ENCODE data around the gene GABPB2. TPM values are rescaled to one million over a fixed set of nuclear protein-coding genes. Genes with fewer than 3 reads are reported as not detected.

The GABPB2 gene
- total and polyA plus RNA-seq, 2 experiments from 2014 or later, result 0.98 to 12.9 TPM

DNA sequence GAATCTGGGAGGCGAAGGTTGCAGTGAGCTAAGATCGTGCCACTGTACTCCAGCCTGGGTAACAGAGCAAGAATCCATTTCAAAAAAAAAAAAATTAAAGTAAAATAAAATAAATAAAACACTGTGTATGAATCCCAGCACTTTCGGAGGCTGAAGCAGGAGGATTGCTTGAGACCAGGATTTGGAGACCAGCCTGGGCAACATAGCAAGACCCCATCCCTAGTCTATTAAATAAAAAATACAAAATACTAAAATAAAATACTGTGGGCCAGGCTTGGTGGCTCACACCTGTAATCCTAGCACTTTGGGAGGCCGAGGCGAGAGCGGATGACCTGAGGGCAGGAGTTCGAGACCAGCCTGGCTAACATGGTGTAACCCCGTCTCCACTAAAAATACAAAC is 38.4 kb upstream of the GABPB2 start:
- H3K79me2 ChIP-seq, result no peaks in the 10 kb centered on the region
- DNase-seq (ENCODE audit: low spot score), result no peak
- H2AFZ ChIP-seq, result no peak overlapping the region
- H3K9me2 ChIP-seq (replicated peaks; ENCODE audit: insufficient read depth), result no peaks in the 10 kb centered on the region
- H3K4me2 ChIP-seq, result no peak overlapping the region
- H3K27me3 ChIP-seq, result no peaks in the 10 kb centered on the region
- no peaks in the 10 kb centered on the region for H4K20me1 ChIP-seq (ENCODE audit: insufficient read depth, poor library complexity, severe bottlenecking)
- TF ChIP-seq EZH2 (IDR thresholded peaks at IDR 0.05; ENCODE audit: borderline replicate concordance) (no peak), EZH2phosphoT487 (IDR thresholded peaks at IDR 0.05; ENCODE audit: low read depth, severe bottlenecking, unreplicated experiment) (no peak)
- TF ChIP-seq, protein P1, sequence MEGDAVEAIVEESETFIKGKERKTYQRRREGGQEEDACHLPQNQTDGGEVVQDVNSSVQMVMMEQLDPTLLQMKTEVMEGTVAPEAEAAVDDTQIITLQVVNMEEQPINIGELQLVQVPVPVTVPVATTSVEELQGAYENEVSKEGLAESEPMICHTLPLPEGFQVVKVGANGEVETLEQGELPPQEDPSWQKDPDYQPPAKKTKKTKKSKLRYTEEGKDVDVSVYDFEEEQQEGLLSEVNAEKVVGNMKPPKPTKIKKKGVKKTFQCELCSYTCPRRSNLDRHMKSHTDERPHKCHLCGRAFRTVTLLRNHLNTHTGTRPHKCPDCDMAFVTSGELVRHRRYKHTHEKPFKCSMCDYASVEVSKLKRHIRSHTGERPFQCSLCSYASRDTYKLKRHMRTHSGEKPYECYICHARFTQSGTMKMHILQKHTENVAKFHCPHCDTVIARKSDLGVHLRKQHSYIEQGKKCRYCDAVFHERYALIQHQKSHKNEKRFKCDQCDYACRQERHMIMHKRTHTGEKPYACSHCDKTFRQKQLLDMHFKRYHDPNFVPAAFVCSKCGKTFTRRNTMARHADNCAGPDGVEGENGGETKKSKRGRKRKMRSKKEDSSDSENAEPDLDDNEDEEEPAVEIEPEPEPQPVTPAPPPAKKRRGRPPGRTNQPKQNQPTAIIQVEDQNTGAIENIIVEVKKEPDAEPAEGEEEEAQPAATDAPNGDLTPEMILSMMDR (IDR thresholded peaks at IDR 0.05; ENCODE audit: poor library complexity), result no peak
- no peak overlapping the region for H3K4me3 ChIP-seq
- WGBS (ENCODE audit: low lambda C conversion rate, missing lambda C conversion rate), result 95% methylated on average over 8 of the region's 8 CpGs
- H3K9me3 ChIP-seq (ENCODE audit: low read depth), result no peaks in the 10 kb centered on the region
- H3K36me3 ChIP-seq (replicated peaks; ENCODE audit: insufficient read depth, low read depth), result no peaks in the 10 kb centered on the region
- no peaks in the 10 kb centered on the region for H3K4me1 ChIP-seq (ENCODE audit: insufficient read depth)
- no peak overlapping the region for H3K27ac ChIP-seq

DNA sequence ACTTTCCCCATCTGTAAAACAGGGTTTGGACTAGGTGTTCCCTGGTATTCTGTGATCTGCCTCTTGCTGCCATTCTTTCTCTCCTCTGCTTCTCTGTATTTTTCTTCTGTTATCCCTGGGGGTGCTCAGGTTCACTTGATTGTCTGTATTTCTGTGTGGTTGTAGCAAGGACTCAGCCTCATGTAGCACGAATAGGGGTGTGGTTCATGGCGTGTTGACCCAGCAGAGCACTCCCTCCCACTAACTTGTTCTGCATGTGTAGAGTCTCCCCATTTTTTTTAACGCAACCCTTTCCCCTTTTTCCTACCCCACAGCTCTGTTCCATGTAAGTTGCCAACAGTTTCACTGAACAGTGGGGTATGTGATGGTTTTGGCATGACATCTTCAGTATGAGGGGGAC is 35.4 kb upstream of the GABPB2 start:
- Histone ChIP-seq H3K79me2 (no peaks in the 10 kb centered on the region), H3K4me2 (no peak overlapping the region), H3K4me1 (ENCODE audit: insufficient read depth) (no peaks in the 10 kb centered on the region), H3K4me3 (no peak overlapping the region), H3K9me2 (replicated peaks; ENCODE audit: insufficient read depth) (no peaks in the 10 kb centered on the region), H2AFZ (no peak overlapping the region), H4K20me1 (ENCODE audit: insufficient read depth, poor library complexity, severe bottlenecking) (no peaks in the 10 kb centered on the region), H3K36me3 (replicated peaks; ENCODE audit: insufficient read depth, low read depth) (no peaks in the 10 kb centered on the region), H3K27me3 (no peaks in the 10 kb centered on the region), H3K27ac (no peak overlapping the region), H3K9me3 (ENCODE audit: low read depth) (no peaks in the 10 kb centered on the region)
- 98% methylated on average over 3 of the region's 3 CpGs for WGBS (ENCODE audit: low lambda C conversion rate, missing lambda C conversion rate)
- DNase-seq (ENCODE audit: low spot score), result no peak
- TF ChIP-seq, protein P1 (IDR thresholded peaks at IDR 0.05; ENCODE audit: poor library complexity), result no peak
- TF ChIP-seq EZH2 (IDR thresholded peaks at IDR 0.05; ENCODE audit: borderline replicate concordance) (no peak), EZH2phosphoT487 (IDR thresholded peaks at IDR 0.05; ENCODE audit: low read depth, severe bottlenecking, unreplicated experiment) (no peak)

DNA sequence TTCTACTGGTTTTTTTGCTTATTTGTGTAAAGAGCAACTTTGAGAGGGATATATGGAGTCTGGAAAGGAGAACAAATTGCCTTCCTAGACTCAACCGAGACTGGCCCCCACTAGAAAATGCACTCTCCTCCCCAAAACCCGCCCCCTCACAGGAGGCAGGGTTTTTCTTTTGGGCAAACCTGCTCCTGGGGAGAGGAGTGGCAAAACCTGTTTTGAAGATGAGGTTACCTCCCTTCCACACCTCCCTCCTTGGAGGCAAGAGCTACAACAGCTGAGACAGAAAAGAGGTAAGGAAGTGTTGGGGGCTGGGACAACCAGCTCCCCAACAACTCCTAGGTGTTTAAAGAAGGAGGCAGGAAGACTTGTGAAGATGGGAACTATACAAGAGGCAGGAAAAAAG is 34.2 kb upstream of the GABPB2 start, which contains the start of gene BNIPL:
BNIPL (plus strand) TSS at position 231 of the 400 bp plus-strand sequence; CDS start at position 371, 140 bp downstream.
- Histone ChIP-seq H2AFZ (no peak within 1 kb of the TSS), H3K9me2 (replicated peaks; ENCODE audit: insufficient read depth) (no peaks in the 10 kb centered on the region), H3K9me3 (ENCODE audit: low read depth) (no peaks in the 10 kb centered on the region), H3K27ac (no peak within 1 kb of the TSS), H3K79me2 (no peaks in the 10 kb centered on the region), H4K20me1 (ENCODE audit: insufficient read depth, poor library complexity, severe bottlenecking) (no peaks in the 10 kb centered on the region), H3K4me2 (no peak within 1 kb of the TSS), H3K4me3 (no peak within 1 kb of the TSS), H3K27me3 (no peaks in the 10 kb centered on the region), H3K36me3 (replicated peaks; ENCODE audit: insufficient read depth, low read depth) (no peaks in the 10 kb centered on the region), H3K4me1 (ENCODE audit: insufficient read depth) (no peaks in the 10 kb centered on the region)
- TF ChIP-seq EZH2phosphoT487 (IDR thresholded peaks at IDR 0.05; ENCODE audit: low read depth, severe bottlenecking, unreplicated experiment), result no peak
- TF ChIP-seq, protein P1 (IDR thresholded peaks at IDR 0.05; ENCODE audit: poor library complexity), result no peak
- TF ChIP-seq EZH2 (IDR thresholded peaks at IDR 0.05; ENCODE audit: borderline replicate concordance), result no peak
- DNase-seq (ENCODE audit: low spot score), result no peak
- 47% methylated on average over 2 of the region's 2 CpGs for WGBS (ENCODE audit: low lambda C conversion rate, missing lambda C conversion rate)

DNA sequence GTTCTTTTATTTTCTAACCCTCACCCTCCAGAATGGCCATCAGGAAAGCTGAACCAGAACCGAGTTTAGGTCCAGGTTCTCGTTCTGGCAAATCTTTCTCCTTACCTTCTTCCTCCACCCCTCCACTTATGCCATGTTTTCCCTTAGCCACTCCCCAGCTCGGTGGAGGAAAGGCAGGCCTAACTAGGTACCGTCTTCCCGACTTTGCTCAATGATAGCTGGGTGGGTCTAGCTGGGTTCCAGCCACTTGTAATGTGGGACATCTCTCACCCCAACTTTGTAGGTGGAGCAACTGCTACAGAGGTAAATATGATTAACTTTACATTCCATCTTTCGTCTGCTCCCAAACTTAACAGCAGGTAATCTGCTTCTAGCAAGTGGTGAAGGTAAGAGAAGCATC is 33.5 kb upstream of the GABPB2 start:
- H3K4me1 ChIP-seq (ENCODE audit: insufficient read depth), result no peaks in the 10 kb centered on the region
- no peak overlapping the region for H3K4me2 ChIP-seq
- WGBS (ENCODE audit: low lambda C conversion rate, missing lambda C conversion rate), result 84% methylated on average over 6 of the region's 6 CpGs
- no peaks in the 10 kb centered on the region for H3K9me2 ChIP-seq (replicated peaks; ENCODE audit: insufficient read depth)
- no peak overlapping the region for H3K27ac ChIP-seq
- DNase-seq (ENCODE audit: low spot score), result no peak
- H3K36me3 ChIP-seq (replicated peaks; ENCODE audit: insufficient read depth, low read depth), result no peaks in the 10 kb centered on the region
- TF ChIP-seq EZH2phosphoT487 (IDR thresholded peaks at IDR 0.05; ENCODE audit: low read depth, severe bottlenecking, unreplicated experiment) (no peak), EZH2 (IDR thresholded peaks at IDR 0.05; ENCODE audit: borderline replicate concordance) (no peak)
- TF ChIP-seq, protein P1 (IDR thresholded peaks at IDR 0.05; ENCODE audit: poor library complexity), result no peak
- no peak overlapping the region for H3K4me3 ChIP-seq
- H3K27me3 ChIP-seq, result no peaks in the 10 kb centered on the region
- H3K79me2 ChIP-seq, result no peaks in the 10 kb centered on the region
- no peak overlapping the region for H2AFZ ChIP-seq
- no peaks in the 10 kb centered on the region for H3K9me3 ChIP-seq (ENCODE audit: low read depth)
- no peaks in the 10 kb centered on the region for H4K20me1 ChIP-seq (ENCODE audit: insufficient read depth, poor library complexity, severe bottlenecking)

All from hepatocyte (in vitro differentiated cells).